Loucy (cell line): ENCODE data around the gene BCDIN3D.

ENCODE experiments used
- EZH2phosphoT487 ChIP-seq: fragments of 200-600 bp; IDR thresholded peaks from 2 replicates; pipeline ENCODE4 v1.6.1; 2018; ENCODE audit warnings: antibody characterized with exemption, mild to moderate bottlenecking, moderate library complexity, borderline replicate concordance
- TF ChIP-seq, protein P1 (sequence below): fragments of 200-600 bp; sonication (generic); conservative IDR thresholded peaks from 2 replicates; pipeline ENCODE4 v1.5.1; 2014; ENCODE audit warnings: mild to moderate bottlenecking, antibody characterized with exemption, low read length

DNA sequence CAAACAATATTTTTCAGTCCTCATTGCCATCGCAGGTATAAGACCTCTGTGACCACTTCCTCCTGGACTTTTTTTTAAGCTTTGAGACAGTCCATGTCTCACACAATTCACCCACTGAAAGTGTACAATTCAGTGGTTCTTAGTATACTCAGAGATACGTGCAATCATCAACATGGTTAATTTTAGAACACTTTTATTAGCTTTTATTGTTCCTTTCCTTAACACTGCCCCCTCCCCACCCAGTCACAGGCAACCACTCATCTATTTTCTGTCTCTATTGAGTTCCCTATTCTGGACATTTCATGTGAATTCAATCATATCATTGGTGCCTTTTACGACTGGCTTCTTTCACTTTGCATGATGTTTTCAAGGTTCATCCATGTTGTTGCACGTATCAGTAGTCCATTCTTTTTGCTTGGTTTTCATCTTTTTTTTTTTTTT lies 30.9 kb downstream of the BCDIN3D start:
- TF ChIP-seq, protein P1, sequence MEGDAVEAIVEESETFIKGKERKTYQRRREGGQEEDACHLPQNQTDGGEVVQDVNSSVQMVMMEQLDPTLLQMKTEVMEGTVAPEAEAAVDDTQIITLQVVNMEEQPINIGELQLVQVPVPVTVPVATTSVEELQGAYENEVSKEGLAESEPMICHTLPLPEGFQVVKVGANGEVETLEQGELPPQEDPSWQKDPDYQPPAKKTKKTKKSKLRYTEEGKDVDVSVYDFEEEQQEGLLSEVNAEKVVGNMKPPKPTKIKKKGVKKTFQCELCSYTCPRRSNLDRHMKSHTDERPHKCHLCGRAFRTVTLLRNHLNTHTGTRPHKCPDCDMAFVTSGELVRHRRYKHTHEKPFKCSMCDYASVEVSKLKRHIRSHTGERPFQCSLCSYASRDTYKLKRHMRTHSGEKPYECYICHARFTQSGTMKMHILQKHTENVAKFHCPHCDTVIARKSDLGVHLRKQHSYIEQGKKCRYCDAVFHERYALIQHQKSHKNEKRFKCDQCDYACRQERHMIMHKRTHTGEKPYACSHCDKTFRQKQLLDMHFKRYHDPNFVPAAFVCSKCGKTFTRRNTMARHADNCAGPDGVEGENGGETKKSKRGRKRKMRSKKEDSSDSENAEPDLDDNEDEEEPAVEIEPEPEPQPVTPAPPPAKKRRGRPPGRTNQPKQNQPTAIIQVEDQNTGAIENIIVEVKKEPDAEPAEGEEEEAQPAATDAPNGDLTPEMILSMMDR, result no peak
- TF ChIP-seq EZH2phosphoT487, result no peak
